NCI-H2029 (cell line): Measurements from ENCODE around the gene PXMP2.

Experiments
- DNase-seq: peaks from one replicate; lab custom pipeline; 2025; lab: John Stamatoyannopoulos, UW

Gene PXMP2

DNA sequence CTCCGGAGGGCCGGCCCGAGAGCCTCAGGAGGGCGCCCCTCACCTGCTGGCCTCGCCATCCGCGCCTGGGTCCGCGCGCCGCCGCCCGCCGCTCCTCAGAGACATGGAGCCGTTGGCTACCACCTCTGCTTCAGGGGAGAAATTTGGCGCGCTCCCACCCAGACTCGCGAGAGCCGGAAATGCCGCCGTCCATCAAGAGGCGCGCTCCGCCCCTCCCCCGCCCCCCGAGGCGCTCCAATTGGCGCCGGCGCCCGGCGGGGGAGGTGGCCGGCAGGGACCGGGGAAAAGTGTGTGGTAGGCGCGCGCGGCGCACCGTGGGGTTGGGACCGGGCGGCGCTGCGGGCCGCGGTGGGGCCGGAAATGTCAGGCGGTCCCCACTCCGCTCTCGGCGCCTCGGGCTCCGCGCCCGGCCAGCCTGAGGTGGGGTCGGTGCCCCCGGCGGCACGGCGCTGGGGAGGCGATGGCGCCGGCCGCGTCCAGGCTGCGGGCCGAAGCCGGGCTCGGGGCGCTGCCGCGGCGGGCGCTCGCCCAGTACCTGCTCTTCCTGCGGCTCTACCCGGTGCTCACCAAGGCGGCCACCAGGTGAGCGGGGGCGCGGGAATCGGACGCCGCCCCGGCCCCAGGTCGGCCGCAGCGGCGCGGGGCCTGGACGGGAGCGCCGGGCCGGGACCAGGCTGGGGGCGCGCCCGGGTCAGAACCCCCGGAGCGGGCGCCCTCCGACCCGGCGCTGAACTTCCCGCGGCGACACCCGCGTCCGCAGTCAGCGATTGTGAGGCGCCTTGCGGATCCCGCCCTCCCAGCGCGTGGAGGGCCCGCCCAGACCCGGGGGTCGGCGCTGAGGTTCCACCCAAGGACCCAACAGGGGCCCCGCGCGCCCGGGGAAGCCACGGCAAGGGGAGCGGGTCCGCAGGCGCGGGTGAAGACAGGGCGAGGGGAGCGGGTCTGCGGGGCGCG, at the start of gene PXMP2, which contains the start of gene POLE:
PXMP2 (plus strand) TSS at position 377 of the 954 bp plus-strand sequence; CDS start at position 461, 84 bp downstream.
POLE (minus strand) TSS at position 132 of the 954 bp plus-strand sequence; CDS start at position 105, 27 bp downstream.
- DNase-seq = peak; percentile 95

- no peak for DNase-seq
These were observed 49.6 kb upstream of the PXMP2 start for GRCh38 chr12:132637811-132638210.

DNA sequence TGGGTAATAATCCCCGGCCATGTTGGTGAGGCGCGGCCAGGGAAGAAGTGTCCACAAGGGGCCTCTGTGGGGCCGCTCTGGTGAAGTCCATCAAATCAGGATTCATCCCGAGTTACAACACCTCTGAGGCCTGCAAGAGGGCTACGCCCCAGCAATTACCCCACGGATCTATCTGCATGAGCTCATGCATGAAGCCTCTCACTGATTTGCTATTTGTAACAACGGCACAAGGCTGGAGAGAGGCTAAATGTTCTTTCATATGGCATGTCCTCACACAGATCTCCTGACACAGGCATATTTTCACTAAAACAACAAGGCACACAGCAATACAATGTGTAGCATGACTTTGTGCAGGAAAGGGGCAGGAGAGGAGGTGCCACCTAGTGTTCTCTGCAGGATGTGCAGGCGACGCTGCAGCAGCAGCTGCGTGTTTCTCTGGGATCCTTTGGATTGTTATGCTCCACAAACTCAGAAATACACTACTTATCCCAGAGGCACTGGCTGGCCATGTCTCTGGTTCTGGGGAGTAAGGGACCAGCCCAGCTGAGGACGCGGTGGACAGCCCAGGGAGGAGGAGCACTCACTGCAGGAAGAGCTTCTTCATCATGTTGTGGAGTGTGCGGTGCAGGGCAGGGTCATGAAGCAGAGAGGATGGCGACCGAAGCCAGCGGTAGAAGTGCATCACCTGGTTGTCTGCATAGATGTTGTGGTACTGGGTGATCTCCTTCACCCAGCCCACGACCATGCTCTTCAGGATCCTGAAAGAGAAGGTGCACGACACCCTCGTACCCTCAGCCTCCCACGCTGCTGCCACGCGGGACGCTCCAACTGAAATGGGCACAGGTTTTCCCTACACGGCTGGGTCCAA, 48.6 kb upstream of the PXMP2 start:
- no peak for DNase-seq

- DNase-seq = no peak
These were observed 47.3 kb upstream of the PXMP2 start for GRCh38 chr12:132639956-132640520.

DNA sequence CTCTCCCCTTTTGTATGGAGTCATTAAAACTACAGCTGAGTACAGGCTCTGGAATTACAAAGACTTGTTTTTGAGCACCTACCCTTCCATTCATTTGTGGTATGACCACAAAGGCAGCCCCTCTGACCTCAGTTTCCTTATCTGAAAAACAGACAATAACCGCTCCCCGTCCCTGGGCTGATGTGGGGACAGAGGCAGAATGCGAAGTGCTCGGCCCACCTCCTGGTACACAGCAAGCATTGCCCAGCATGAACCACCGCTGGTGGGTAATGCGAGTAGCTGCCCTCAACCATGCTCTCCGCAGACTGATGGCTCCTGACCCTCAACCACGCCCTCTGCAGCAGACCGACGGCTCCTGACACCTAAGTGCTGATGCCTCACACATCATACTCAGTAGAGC, 46.5 kb upstream of the PXMP2 start:
- DNase-seq = no peak

DNA sequence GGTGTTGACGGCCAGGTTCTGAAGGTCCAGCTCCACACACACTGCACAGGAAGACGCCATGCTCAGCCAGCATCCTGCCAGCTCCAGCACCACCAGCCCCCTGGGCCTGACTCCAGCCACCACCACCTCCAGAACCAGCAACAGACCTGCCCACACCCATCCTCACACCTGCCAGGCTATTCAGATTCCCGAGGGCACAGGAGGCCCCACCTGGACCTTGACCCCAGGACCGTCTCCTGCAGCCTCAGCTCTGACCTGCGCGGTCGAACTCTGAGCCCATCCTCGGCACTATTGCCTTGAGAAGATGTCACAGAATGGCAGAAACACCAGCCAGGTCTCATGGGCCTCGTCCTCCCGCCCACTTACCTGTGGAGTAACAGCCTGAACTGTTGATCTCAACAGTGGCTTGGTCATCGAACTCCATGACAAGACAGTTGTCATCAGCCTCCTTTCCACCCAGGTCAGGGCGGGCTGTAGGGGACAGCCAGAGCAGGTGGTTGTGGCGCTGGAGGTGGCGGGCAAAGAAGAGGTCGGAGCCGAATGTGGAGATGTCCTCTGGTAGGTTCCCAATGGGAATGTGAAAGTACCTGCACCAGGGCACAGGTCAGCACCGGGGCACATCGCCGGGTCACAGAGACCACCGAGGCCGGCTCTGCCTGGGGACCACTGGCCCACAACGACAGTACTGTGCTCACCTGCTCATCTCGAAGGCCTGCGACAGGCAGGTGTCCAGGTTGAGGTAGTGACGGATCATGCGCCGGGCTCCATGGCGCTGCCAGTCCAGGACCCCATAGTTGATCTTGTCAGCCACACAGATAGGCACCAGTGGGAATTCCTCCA, 45.4 kb upstream of the PXMP2 start:
- no peak for DNase-seq

DNA sequence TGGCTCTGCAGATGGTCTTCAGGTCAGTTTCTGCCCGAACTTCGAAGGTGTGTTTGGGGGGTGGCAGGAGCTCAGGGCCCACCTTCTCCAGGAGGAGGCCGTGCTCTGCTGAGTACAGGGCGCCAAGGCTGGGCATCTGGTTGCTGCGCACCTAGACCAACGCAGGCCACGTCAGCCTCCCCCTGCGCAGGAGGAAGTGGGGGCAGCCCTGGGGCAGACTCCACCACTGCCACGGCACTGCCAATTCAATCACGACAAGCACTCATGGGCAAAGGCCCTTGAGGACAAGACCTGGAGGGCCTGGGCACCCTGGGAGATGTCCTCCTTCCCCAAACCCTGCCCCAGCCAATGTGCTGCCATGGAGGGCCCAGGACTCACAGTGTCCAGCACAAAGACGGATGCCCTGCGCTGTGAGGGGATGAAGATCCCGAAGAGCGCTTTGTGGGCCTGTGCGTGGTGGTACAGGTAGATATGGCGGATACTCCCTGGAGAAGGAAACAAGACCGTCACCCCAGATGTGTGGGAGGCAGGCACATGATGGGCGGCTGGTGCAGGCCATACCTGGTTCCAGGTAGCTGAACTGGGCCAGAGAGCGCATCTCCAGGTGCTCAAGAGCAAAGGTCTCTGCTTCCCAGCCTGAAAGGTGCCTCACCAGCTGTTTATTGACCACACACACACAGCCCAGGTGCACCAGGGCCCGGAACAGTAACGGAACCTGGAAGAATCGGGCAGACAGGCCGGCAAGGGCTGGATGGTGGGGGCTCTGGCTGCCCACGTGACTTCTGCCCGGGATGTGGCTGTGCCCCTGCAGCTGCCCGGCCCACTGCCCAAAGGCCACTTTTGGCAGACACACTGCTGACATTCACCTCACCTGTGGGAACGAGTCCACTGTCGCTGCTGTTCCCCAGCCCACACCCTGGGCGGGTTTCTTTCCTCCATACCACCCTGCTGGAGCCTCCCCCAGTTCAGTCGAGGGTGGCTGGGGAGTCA, 44.2 kb upstream of the PXMP2 start:
- DNase-seq = no peak

DNA sequence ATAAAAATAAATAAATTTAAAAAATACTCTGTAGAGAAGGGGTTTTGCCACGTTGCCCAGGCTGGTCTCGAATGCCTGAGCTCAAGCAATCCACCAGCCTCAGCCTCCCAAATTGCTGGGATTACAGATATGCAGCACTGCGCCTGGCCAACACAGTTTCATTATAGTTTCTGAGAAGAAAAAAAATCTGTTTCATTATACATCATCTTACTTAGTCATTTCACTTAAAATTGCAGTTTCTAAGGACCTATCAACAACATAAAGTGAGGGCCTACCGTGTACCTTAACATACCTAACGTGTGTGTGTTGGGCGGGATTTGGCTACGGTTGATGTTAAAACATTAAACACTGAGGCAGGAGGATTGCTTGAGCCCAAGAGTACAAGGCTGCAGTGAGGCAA, 40.5 kb upstream of the PXMP2 start:
- no peak for DNase-seq

GRCh38 chr12:132647858-132648257, 39.5 kb upstream of the PXMP2 start:
- DNase-seq = no peak

- DNase-seq = no peak
These were observed 38.7 kb upstream of the PXMP2 start for GRCh38 chr12:132648616-132649225.

DNA sequence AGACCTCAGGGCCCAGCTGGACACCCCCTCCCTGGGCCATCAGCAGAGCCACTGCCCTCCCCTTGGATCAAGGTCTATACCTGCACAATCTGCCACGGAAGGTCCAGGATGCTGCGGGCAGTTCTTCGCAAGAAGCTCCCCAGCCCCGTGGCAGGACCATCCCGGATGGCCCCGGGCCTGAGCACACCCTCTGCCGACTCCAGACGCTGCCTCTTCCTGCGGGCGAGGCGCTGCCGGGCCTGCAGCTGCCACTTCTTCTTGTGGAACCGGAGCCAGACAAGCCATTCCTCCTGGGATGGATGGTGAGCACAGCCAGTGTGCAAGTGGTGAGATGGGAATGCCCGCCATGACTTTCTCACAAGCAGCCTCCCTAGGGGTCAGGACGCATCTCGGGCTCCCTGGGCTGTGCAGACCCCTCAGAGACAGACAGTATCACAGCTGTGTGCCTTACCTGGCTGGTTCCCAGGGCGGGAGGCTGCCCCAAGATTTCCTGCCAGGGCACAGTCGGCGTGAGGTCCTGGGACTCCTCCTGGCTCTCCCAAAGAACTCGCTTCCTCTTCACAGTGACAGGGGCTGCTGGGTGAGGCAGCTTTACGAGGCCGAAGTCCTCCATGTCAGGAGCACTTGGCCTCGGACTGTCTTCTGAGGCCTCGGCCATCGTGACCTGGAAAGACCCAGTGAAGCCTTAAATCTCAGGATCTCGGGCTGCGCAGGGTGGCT, 38.0 kb upstream of the PXMP2 start:
- DNase-seq = no peak

DNA sequence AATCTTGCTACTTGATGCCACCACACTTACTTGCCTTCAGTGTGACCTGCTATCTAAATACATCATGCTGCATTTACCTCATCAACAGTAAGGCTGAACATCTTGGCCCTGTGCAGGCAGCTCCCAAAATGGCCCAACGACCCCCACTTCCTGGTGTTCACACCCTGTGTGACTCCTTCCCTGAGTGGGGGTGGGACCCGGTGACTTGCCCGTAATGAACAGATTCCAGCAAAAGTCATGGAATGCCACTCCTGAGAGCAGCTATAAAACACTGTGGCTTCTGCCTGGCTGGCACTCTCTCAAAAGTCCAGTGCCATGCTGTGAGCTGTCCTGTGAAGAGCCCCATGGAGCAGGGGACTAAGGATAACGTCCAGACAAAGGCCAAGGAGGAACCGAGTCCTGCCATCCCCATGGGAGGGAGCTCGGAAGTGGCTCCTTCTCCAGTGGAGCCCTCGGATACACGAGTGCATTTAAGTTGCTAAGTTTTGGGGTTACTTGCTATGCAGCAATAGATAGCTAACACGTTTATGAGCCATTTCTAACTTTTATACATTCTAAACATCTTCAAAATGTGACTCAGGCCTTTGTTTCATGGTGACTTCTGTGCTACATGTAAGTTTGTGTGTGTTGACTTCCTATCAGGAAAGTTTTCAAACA, 35.8 kb upstream of the PXMP2 start:
- DNase-seq = no peak

- no peak for DNase-seq
These were observed 33.7 kb upstream of the PXMP2 start for GRCh38 chr12:132653567-132654290.

- DNase-seq = no peak
These were observed 30.2 kb upstream of the PXMP2 start for GRCh38 chr12:132657004-132657727.

GRCh38 chr12:132658149-132658894, 29.1 kb upstream of the PXMP2 start:
- DNase-seq = no peak

DNA sequence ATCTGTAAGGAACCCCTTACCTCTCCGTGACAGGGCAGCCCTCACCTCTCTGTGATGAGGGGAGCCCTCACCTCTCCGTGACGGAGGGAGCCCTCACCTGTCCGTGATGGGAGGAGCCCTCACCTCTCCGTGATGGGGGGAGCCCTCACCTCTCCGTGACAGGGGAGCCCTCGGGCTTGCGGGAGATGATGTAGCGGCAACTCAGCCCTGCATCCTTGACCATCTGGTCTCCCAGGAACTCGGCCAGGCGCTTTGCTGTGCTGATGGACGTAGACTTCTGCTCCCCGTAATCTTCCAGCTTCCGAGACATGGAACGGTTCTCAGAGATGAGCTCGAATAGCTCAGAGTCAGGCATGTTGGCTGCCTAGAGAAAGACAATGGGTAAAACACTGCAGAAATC, 28.2 kb upstream of the PXMP2 start:
- DNase-seq = no peak
